Effector memory CD4-positive, alpha-beta T cell (primary cell): ENCODE results near the gene GTPBP1.

Experiments
- DNase-seq, 3 donors: peaks; one replicate each; pipeline ENCODE4 v3.0.0-alpha.2; 2020
- H3K27ac ChIP-seq: 2 replicates; pipeline ENCODE4 v1.7.0; 2013; ENCODE audit warnings: mild to moderate bottlenecking, low read length, moderate library complexity; ENCODE audit not compliant: insufficient read depth, poor library complexity, severe bottlenecking
- H3K27me3 ChIP-seq: replicated peaks from 2 replicates; pipeline ENCODE4 v1.7.0; 2013; ENCODE audit warnings: mild to moderate bottlenecking, low read length; ENCODE audit not compliant: insufficient read depth, control insufficient read depth, poor library complexity, severe bottlenecking
- H3K36me3 ChIP-seq: 2 replicates; pipeline ENCODE4 v1.7.0; 2013; ENCODE audit warnings: mild to moderate bottlenecking, low read length, moderate library complexity; ENCODE audit not compliant: control insufficient read depth, insufficient read depth
- H3K4me1 ChIP-seq: 2 replicates; pipeline ENCODE4 v1.7.0; 2013; ENCODE audit warnings: low read length, mild to moderate bottlenecking; ENCODE audit not compliant: control insufficient read depth, insufficient read depth, poor library complexity, severe bottlenecking
- H3K4me3 ChIP-seq: 2 replicates; pipeline ENCODE4 v1.7.0; 2013; ENCODE audit warnings: low read length, low read depth, mild to moderate bottlenecking; ENCODE audit not compliant: insufficient read depth, poor library complexity, severe bottlenecking
- H3K9me3 ChIP-seq: 2 replicates; pipeline ENCODE4 v1.7.0; 2013; ENCODE audit warnings: mild to moderate bottlenecking, low read length, moderate library complexity; ENCODE audit not compliant: control insufficient read depth

GTPBP1 gene

GRCh38 chr22:38715176-38715764 lies 9.5 kb downstream of the GTPBP1 start:
- Histone ChIP-seq H3K9me3 (no peaks in the 10 kb centered on the region), H3K36me3 (peaks cover 35% of the 10 kb centered on the region), H3K4me1 (no peaks in the 10 kb centered on the region), H3K27ac (no peak overlapping the region), H3K27me3 (no peaks in the 10 kb centered on the region), H3K4me3 (no peak overlapping the region)
- DNase-seq: no peak

- Histone ChIP-seq H3K27ac (no peak overlapping the region), H3K9me3 (no peaks in the 10 kb centered on the region), H3K4me1 (no peaks in the 10 kb centered on the region), H3K27me3 (no peaks in the 10 kb centered on the region), H3K36me3 (peaks cover 35% of the 10 kb centered on the region), H3K4me3 (no peak overlapping the region)
- no peak for DNase-seq
Observed at GRCh38 chr22:38715852-38716251, 10.1 kb downstream of the GTPBP1 start.

GRCh38 chr22:38716271-38716670 lies 10.5 kb downstream of the GTPBP1 start:
- H3K27me3 ChIP-seq: no peaks in the 10 kb centered on the region
- no peak overlapping the region for H3K4me3 ChIP-seq
- H3K9me3 ChIP-seq: no peaks in the 10 kb centered on the region
- H3K4me1 ChIP-seq: no peaks in the 10 kb centered on the region
- H3K36me3 ChIP-seq: peaks cover 36% of the 10 kb centered on the region
- no peak overlapping the region for H3K27ac ChIP-seq
- DNase-seq: no peak

- no peaks in the 10 kb centered on the region for H3K27me3 ChIP-seq
- H3K9me3 ChIP-seq: no peaks in the 10 kb centered on the region
- H3K27ac ChIP-seq: no peak overlapping the region
- H3K4me3 ChIP-seq: no peak overlapping the region
- no peak for DNase-seq
- H3K36me3 ChIP-seq: peaks cover 38% of the 10 kb centered on the region
- no peaks in the 10 kb centered on the region for H3K4me1 ChIP-seq
Observed at GRCh38 chr22:38716826-38717225, 11.1 kb downstream of the GTPBP1 start.

- peaks cover 39% of the 10 kb centered on the region for H3K36me3 ChIP-seq
- DNase-seq: no peak
- H3K9me3 ChIP-seq: no peaks in the 10 kb centered on the region
- no peak overlapping the region for H3K27ac ChIP-seq
- H3K4me1 ChIP-seq: no peaks in the 10 kb centered on the region
- H3K27me3 ChIP-seq: no peaks in the 10 kb centered on the region
- H3K4me3 ChIP-seq: no peak overlapping the region
Observed at GRCh38 chr22:38717244-38717643, 11.5 kb downstream of the GTPBP1 start.

- DNase-seq: no peak
- no peaks in the 10 kb centered on the region for H3K27me3 ChIP-seq
- H3K4me1 ChIP-seq: no peaks in the 10 kb centered on the region
- peaks cover 51% of the 10 kb centered on the region for H3K36me3 ChIP-seq
- H3K9me3 ChIP-seq: no peaks in the 10 kb centered on the region
- H3K4me3 ChIP-seq: no peak overlapping the region
- H3K27ac ChIP-seq: no peak overlapping the region
Observed at GRCh38 chr22:38718414-38718813, 12.7 kb downstream of the GTPBP1 start.

- no peak for DNase-seq
- Histone ChIP-seq H3K27ac (no peak overlapping the region), H3K27me3 (no peaks in the 10 kb centered on the region), H3K36me3 (peaks cover 59% of the 10 kb centered on the region), H3K4me3 (no peak overlapping the region), H3K9me3 (no peaks in the 10 kb centered on the region), H3K4me1 (no peaks in the 10 kb centered on the region)
Observed at GRCh38 chr22:38719196-38719595, 13.5 kb downstream of the GTPBP1 start.

- no peak overlapping the region for H3K4me3 ChIP-seq
- H3K9me3 ChIP-seq: no peaks in the 10 kb centered on the region
- no peak overlapping the region for H3K27ac ChIP-seq
- peaks cover 67% of the 10 kb centered on the region for H3K36me3 ChIP-seq
- H3K27me3 ChIP-seq: no peaks in the 10 kb centered on the region
- no peaks in the 10 kb centered on the region for H3K4me1 ChIP-seq
- DNase-seq: no peak
Observed at GRCh38 chr22:38720350-38720749, 14.6 kb downstream of the GTPBP1 start.

- Histone ChIP-seq H3K36me3 (peaks cover 67% of the 10 kb centered on the region), H3K27ac (no peak overlapping the region), H3K9me3 (no peaks in the 10 kb centered on the region), H3K4me3 (no peak overlapping the region), H3K27me3 (no peaks in the 10 kb centered on the region), H3K4me1 (no peaks in the 10 kb centered on the region)
- no peak for DNase-seq
Observed at GRCh38 chr22:38721551-38721950, 15.8 kb downstream of the GTPBP1 start.

GRCh38 chr22:38724176-38724575 lies 18.4 kb downstream of the GTPBP1 start:
- Histone ChIP-seq H3K27me3 (no peaks in the 10 kb centered on the region), H3K27ac (no peak overlapping the region), H3K36me3 (peaks cover 73% of the 10 kb centered on the region), H3K9me3 (no peaks in the 10 kb centered on the region), H3K4me3 (no peak overlapping the region), H3K4me1 (no peaks in the 10 kb centered on the region)
- no peak for DNase-seq
